HG02970 (cell line): Measurements from ENCODE around the gene KRT33A.
"Not testable (repeated sequence)": the region's sequence is repeated elsewhere in the genome, so short reads cannot be mapped to it uniquely, and the experiment has no call there.

Experiments used
- ATAC-seq: cut with Tn5 transposase; IDR thresholded peaks from one replicate; pipeline ENCODE4 v1.9.1; 2021; ENCODE audit warnings: mild to moderate bottlenecking, moderate library complexity, moderate number of reproducible peaks; ENCODE audit not compliant: unreplicated experiment, low FRiP score

Gene KRT33A

GRCh38 chr17:41366070-41366469 lies 15.4 kb upstream of the KRT33A start:
- ATAC-seq: no peak

- no peak for ATAC-seq
These were observed 13.3 kb upstream of the KRT33A start for GRCh38 chr17:41363881-41364280.

- no peak for ATAC-seq
These were observed 9.8 kb upstream of the KRT33A start for GRCh38 chr17:41360296-41360995.

DNA sequence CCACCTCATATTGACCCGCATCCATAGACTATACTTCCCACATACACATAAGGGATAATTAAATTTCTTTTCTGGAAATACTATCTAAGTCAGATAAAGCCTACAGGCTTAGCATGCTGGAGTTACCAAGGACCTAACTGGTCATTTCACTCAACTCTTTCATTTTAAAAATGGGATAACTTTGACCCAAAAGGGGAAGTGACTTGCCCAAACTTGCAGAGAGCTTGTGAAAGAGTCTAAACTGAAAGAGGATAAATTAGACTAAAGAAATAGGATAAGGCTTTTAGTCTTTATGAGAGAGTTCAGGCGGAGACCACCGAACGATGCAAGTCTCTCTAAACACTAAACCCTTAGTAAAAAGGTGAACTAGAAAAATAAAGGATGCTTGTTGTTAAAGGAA lies 3.9 kb upstream of the KRT33A start:
- no peak for ATAC-seq

DNA sequence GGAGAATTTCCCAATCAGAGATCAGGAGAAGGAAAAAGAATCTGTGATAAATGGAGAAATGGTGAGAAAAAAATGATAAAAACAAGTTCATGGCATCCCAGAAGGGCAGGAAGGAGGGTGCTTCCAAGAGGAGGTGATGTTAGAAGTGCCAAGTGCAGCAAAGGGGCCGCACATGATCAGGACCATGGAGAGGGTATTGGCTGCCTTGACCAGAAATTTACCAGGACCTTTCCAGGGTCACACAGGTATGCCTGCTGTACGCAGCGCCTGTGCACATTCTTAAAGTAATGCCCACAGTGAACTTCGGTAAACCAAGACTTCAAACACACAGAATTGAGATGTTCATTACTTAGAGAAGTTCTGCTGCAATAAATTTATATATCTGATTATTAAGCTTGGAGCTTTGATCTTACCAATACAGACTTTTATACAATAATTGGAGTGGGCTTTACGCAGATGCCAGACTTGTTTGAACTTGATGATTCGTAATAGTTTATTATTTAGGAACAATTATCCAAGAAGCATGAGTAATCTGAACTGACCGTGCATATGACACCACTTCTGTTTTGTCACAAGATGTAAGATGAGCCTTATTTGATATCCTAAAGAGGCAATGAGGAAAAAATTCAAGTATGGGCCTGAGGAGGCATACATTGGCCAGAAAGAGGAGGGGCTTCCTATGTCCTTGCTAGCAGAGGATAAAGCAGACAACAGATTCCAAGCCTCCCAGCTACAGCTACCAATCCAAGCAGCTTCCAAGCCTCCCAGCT lies 2.2 kb upstream of the KRT33A start:
- ATAC-seq: no peak

DNA sequence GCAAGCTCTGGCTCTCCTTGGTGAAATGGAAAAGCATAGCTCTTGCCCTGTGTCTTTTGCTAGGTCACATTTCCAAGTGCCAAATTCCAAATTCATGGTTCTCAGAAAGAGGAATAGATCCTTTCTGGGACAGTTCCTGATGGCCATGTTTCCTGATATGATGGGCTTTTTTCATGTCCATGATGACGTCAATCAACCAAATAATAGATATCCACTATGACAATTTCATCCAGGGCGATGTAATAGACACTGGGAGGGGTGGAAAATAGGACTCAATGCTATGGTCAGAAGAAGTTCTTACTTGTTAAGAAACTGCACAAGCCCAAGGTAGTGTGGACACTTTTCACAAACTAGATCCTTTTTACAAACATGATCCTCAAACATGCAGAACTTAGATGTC lies 549 bp upstream of the KRT33A start:
- ATAC-seq: no peak

- no peak for ATAC-seq
These were observed 2.5 kb downstream of the KRT33A start for GRCh38 chr17:41347869-41348760.

DNA sequence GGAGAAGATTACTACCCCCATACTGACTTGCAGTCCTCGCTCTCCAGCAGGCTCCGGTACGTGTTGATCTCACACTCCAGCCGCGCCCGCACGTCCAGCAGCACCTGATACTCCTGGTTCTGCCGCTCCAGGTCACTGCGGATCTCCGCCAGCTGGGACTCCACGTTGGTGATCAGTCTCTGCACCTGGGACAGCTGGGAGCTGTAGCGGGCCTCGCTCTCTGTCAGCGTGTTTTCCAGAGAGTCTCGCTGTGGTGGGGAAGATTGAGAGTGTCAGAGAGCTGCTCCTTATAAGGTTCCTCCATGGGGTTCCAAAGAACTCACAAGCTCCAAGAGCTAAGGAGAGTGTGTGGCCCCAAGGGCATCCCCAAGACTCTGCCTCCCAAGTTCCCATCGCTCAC lies 4.2 kb downstream of the KRT33A start:
- not testable (repeated sequence) for ATAC-seq

GRCh38 chr17:41345992-41346391 lies 4.6 kb downstream of the KRT33A start:
- ATAC-seq: no peak

GRCh38 chr17:41343029-41343428 lies 7.6 kb downstream of the KRT33A start:
- ATAC-seq: no peak

GRCh38 chr17:41340934-41341861 lies 9.4 kb downstream of the KRT33A start:
- no peak for ATAC-seq

GRCh38 chr17:41340494-41340893 lies 10.1 kb downstream of the KRT33A start:
- ATAC-seq: no peak

GRCh38 chr17:41339571-41340172 lies 11.0 kb downstream of the KRT33A start:
- no peak for ATAC-seq

GRCh38 chr17:41338961-41339485 lies 11.6 kb downstream of the KRT33A start:
- ATAC-seq: no peak

DNA sequence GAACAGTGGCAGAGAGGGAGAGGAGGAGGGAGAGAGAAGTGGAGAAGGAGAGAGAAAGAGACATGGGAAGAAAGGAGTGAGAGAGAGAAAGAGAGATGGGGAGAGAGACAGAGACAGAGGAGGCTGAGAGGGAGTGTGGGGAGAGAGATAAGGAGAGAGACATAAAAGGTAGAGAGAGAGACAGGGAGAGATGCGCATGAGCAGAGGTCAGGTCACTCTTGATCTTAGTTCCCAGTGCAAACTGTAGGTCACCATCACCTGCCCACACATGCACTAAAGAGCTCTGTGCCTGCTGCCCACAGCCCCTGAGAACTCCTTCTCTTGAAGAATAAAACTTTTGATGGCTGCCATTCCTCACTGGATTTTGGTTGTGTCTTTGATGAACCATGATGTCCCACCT lies 14.9 kb downstream of the KRT33A start:
- no peak for ATAC-seq

DNA sequence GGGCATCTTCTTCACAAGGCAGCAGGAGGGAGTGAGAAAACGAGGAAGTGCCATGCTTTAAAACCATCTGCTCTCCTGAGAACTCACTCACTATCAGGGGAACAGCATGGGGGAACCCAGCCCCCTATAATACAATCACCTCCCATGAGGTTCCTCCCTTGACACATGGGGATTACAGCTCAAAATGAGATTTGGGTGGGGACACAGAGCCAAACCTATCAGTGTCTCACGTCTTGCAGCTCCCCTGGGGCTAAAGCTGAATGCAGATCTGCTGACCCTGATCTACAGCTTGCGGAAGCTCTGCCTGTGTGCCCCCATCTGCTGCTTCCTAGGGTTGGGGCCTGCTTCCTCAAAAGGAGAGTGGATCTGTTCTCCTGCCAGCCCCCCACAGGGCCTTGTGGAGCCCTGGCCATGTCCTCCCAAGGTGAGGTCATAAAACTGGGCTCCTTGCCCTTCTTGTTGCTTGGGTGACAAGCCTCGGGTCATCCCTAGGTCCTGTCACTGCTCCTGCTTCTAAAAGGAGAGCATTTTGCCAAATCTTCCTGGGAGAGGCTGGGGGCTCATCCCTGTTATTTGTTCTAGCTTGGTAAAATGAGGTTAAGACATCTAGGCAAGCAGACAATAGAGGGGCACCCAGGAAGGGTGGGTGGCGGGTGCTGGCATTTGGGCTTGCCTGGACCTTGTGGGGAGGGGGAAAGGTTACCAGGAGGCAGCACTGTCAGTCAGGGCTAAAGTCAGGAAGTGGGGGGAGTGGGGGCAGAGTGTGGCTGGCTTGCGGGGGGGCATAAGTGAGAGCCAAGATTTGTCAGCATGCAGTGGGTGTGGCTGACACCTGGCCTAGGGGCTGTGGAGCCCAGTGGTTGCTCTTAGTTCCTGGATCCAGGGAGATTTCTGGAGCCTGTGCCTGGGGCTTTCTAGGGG lies 16.0 kb downstream of the KRT33A start:
- ATAC-seq: no peak

DNA sequence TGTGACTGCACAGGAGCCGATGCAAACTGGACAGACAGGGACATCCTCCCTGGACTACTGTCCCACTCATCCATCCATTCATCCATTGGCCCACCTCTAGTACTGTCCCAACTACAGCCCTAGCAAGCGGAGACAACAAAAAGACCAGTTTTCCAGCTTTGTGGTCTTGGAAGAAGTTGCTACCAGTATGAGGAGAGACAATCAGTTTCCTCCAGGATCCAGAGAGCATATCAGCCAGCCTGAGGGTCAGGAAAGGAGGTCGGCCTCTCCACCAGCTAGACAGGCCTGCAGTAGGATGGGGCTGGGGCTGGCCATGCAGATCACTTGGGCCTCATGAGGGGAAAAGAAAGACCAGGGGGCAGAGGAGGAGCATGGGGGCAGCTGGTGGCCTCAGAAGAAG lies 16.8 kb downstream of the KRT33A start:
- no peak for ATAC-seq

DNA sequence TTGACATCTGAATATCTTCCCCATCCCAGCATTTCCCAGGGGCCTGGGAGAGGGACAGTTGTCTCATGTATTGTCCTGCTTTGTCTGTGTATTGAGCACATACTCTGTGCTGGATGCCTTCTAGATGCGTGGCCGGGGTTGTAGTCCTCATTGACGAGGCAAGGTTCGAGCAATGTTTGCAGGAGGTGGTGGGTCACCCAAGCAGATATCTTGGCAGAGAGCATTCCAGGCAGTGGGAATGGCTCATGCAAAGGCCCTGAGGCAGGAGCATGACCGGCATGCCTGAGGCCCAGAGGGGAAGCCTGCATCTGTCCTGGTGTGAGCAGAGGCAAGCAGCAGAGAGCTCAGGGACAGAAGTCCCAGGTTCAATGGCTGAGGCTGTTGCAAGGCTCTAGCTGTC lies 17.5 kb downstream of the KRT33A start:
- ATAC-seq: no peak
